HG02970 (cell line): ENCODE data around the gene RAPH1.
"Not testable (repeated sequence)": the region's sequence is repeated elsewhere in the genome, so short reads cannot be mapped to it uniquely, and the experiment has no call there.

Experiments used
- ATAC-seq: cut with Tn5 transposase; IDR thresholded peaks from one replicate; pipeline ENCODE4 v1.9.1; 2021; ENCODE audit warnings: mild to moderate bottlenecking, moderate library complexity, moderate number of reproducible peaks; ENCODE audit not compliant: unreplicated experiment, low FRiP score

RAPH1 gene

DNA sequence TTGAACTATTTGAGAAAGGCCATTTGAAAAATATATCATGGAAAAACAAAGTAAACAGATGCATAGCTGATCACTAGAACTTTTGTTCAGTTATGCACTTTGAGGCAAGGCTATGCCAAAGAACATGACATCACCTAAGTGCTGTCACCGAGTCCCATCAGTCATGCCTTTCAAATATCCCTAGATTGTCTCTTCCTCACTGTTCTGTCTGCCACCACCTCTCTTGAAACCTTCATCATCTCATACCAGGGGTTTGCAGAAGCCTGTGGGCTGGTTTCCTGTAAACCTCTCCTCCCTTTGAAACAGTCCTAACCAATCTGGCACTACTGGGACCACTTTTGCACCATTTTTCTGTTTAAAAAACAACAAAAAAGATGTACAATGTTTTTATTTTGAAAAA lies 12.3 kb upstream of the RAPH1 start:
- ATAC-seq, result no peak

DNA sequence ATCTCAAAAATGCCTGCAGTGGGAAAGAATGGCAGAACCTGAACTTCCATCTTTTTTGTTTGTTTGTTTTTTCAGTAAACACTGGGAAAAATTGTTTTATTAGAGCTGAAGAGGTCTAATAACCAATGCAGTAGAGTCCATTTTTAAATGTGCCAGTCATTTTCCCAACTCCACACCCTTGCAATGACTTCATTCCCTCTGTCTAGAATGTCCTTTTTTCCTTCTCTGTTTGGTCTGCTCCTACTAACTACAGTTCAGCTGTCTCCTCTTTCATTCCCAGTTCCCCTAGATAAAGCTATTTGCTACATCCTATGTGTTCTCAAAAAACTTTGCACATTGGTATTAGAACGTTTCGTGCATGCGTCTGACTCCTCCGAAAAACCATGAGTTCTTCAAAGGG lies 9.3 kb upstream of the RAPH1 start:
- ATAC-seq, result no peak

- ATAC-seq, result no peak
Measured at GRCh38 chr2:203543898-203544328, 8.8 kb upstream of the RAPH1 start.

GRCh38 chr2:203540598-203540997 lies 5.5 kb upstream of the RAPH1 start:
- not testable (repeated sequence) for ATAC-seq

DNA sequence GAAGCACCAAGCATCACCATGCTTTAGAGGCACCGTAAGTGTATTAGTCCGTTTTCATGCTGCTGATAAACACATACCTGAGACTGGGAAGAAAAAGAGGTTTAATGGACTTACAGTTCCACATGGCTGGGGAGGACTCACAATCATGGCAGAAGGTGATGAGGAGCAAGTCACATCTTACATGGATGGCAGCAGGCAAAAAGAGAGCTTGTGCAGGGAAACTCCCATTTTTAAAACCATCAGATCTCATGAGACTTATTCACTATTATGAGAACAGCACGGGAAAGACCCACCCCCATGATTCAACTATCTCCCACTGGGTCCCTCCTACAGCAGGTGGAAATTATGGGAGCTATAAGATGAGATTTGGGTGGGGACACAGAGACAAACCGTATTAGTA lies 3.1 kb upstream of the RAPH1 start:
- not testable (repeated sequence) for ATAC-seq

GRCh38 chr2:203536586-203536951 lies 1.5 kb upstream of the RAPH1 start:
- ATAC-seq, result not testable (repeated sequence)

DNA sequence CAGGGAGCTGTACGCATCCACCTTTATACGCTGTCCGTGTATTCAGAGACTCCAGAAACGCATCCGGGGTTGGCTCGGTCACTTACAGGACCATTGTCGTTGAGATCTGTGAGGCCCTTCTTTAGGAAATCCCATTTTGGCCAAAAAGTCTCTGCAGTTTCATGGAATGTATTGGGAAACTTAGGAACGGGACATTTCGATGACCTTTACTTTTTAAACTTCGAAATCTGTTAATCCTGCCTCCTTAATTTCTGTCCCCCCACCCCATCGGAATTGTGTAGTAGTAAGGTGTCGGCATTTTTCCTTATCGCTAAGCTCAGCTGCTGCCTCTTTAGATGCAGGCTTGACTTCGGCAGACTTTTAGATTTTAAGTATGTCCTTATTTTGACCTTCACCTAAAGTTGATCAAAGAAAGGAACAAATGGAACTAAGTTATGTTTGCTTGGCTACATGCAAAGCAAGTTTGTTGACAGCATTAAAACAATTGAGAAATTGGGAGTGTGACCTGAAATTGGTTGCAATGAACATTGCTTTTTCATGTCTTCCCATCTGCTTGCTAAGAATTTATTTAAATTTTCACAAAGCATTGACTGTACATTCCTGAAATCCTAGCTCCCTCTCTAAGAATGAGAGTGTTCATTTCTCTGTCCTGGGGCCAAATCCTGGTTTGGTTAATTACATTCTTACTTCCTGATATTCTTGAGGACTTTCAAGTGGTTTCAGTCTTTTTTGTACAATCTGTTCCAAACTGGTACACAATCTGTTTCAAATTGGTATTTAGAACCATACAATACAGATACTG lies 884 bp upstream of the RAPH1 start:
- no peak for ATAC-seq

DNA sequence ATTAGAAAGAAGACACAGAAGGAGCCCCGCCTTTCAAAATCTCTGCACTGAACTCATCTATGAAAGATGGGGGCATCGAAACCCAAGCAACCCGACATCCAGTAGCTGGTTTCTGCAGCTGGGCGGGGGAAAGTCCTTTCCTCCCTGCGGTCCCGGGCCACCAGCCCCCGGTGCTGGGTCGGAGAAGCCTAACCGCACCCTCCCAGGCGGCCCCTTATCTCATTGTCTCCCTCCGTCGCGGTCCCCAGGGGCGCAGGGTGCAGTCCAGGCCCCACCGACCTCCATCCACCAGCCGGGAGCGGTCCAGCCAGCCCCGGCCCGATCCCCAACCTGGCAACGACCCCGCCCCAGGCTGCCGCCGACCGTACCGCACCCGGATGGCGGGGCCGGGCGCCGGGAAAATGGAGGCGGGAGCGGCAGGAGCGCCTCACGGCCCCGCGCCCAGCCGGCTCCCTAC lies 452 bp downstream of the RAPH1 start:
- ATAC-seq, result no peak

- no peak for ATAC-seq
Measured at GRCh38 chr2:203533676-203534591, 1.2 kb downstream of the RAPH1 start.

GRCh38 chr2:203532957-203533658 lies 2.0 kb downstream of the RAPH1 start:
- ATAC-seq, result no peak

- no peak for ATAC-seq
Measured at GRCh38 chr2:203527719-203528118, 7.4 kb downstream of the RAPH1 start.

- ATAC-seq, result not testable (repeated sequence)
Measured at GRCh38 chr2:203513268-203513667, 21.8 kb downstream of the RAPH1 start.

DNA sequence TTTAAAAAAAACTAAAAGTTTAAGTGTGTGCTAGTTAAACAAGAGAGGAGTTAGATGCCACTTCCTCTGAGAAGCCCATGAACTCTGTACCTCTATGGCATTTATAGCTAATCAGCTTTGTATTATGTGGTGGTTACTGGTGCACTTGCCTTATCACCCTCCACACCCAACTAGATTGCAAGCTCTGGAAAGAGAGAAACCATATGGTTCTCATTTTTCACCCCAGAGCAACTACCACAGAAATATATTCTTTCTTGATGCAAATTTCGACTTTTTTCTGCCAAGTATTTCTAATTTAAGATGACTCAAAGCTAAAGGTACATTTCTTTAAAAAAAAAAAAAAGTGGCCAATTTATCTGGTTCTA lies 24.2 kb downstream of the RAPH1 start:
- no peak for ATAC-seq

DNA sequence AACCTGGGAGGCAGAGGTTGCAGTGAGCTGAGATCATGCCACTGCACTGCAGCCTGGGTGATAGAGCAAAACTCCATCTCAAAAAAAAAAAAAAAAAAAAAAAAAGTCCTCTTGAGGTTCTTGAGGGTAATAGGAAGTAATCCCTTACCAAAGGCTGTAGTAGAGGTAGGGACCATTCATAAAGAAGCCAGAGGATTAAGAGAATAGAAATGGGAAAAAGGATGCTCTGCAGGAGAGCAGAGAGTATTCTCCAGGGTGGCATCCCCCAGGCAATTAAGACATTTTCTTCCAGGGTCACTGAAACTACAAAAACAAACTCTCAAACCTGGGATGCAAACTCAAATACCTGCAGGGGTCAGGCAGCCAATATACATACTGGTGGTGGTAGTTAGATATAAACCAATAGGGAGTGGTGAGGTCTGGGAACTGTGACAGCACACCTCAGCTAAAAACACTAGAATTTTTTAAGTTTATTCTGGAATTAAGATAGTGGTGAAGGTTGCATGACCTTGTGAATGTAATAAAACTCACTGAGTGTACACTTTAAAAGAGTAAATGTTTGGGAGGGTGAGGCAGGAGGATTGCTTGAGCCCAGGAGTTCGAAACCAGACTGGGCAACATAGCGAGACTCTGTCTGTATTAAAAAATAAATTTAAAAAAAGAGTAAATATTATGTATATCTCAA lies 24.7 kb downstream of the RAPH1 start:
- no peak for ATAC-seq

- not testable (repeated sequence) for ATAC-seq
Measured at GRCh38 chr2:203503460-203503859, 31.6 kb downstream of the RAPH1 start.

DNA sequence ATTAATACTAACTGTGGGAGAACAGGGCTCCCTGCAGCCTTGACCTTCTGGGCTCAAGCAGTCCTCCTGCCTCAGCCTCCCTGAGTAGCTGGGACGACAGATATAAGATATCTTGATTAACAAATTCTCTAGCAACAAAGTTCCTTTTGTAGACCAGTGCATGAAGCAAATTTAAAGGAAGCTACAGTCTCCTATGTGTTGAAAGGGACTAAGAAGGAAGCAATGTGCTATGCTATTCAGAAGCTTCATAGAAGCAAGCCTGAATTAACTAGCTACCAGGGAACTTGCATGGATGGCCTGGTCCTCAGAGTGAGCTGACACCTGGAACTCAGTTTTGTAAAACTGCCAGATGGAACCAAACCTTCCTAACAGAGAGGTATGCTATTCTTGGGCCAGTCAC lies 33.2 kb downstream of the RAPH1 start:
- ATAC-seq, result no peak

DNA sequence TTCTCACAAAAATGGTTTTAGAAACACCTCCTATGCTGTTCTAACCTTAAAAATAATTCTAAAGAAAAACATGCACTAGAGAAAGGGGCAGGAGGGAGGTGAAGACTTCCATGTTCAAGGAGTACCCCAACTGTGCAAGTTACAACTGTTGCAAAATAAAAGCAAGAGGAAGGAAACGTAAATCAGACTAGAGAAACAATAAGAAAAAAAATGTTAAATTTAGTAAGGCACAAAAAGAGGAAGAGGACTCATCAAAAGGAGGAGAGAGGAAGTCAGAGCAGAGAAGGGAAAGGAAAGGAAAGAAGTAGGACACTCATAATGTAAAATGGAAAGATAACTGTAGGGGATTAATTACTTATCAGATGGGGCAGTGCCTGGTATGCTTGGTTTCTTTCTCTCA lies 34.1 kb downstream of the RAPH1 start:
- ATAC-seq, result no peak

DNA sequence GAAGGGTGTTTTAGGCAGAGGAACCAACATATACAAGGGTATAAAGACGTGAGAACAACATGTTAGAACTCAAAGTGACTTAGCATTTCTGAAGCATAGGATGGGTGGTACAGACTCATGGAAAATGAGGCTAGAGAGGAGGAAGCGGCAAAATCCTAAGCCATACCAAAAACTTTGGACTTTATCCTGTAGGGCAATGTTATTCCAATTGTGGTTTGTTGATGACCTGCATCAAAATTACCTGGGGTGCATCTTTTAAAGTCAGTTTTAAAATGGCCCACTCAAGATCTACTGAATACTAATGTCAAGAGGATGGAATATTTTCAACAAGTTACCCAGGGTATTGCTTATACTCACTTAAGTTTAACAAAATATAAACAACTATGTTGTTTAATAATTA lies 34.8 kb downstream of the RAPH1 start:
- no peak for ATAC-seq

- ATAC-seq, result no peak
Measured at GRCh38 chr2:203498161-203498560, 36.9 kb downstream of the RAPH1 start.

DNA sequence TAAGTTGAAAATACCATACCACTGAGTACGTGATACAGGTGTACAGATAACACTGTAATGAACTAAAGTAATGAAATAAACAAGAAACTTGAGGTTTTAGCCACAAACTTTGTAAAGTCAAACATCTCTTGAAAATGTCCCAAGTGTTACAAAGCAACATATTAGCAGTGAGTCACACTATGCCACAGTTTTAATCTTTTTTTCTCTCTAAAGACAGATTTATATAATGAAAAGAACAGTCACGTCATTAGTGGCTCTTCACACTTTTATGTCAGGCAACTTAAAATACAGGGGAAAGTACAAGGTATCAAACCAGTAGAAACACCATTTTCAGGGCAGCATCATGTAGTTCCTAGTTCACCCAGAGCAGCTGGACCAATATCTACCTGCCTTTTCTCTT lies 42.1 kb downstream of the RAPH1 start:
- no peak for ATAC-seq
